Skeletal muscle tissue (tissue), 4 donors: ENCODE data around the gene PGLYRP4. TPM values are rescaled to one million over a fixed set of nuclear protein-coding genes. Genes with fewer than 3 reads are reported as not detected.

Experiments
- H3K27ac ChIP-seq: one replicate; pipeline ENCODE4 v1.7.0; 2013; ENCODE audit warnings: mild to moderate bottlenecking, low read depth, low read length, inconsistent platforms
- H3K27me3 ChIP-seq, 3 donors: one replicate each; pipeline ENCODE4 v1.7.0; 2013; ENCODE audit warnings: low read length in 3 of 3; ENCODE audit not compliant: control insufficient read depth in 3 of 3, insufficient read depth in 3 of 3
- H3K36me3 ChIP-seq, 3 donors: one replicate each; pipeline ENCODE4 v1.7.0; 2013; ENCODE audit warnings: low read length in 3 of 3; ENCODE audit not compliant: control insufficient read depth in 3 of 3, insufficient read depth in 3 of 3
- H3K4me1 ChIP-seq, 3 donors: one replicate each; pipeline ENCODE4 v1.7.0; 2013; ENCODE audit warnings: low read length in 3 of 3, mild to moderate bottlenecking in 3 of 3; ENCODE audit not compliant: control insufficient read depth in 3 of 3, insufficient read depth in 3 of 3
- H3K4me3 ChIP-seq, 3 donors: one replicate each; pipeline ENCODE4 v1.7.0; 2013; ENCODE audit warnings: low read length in 3 of 3
- H3K9ac ChIP-seq, 3 donors: one replicate each; pipeline ENCODE4 v1.7.0; 2013; ENCODE audit warnings: low read length in 3 of 3, mild to moderate bottlenecking in 3 of 3, moderate library complexity in 2 of 3, low read depth in 1 of 3
- H3K9me3 ChIP-seq, 3 donors: one replicate each; pipeline ENCODE4 v1.7.0; 2013; ENCODE audit warnings: low read length in 3 of 3; ENCODE audit not compliant: control insufficient read depth in 3 of 3
- total RNA-seq: library from RNA; depleted of rRNA; stranded (reverse); fragments of >200 nt; gene quantifications from one replicate; pipeline ENCODE4 v1.2.3, GENCODE V29; 2014
- donor health status: Osteomylitis.

The PGLYRP4 gene
- total RNA-seq, 1 donor from 2014 or later: not detected

DNA sequence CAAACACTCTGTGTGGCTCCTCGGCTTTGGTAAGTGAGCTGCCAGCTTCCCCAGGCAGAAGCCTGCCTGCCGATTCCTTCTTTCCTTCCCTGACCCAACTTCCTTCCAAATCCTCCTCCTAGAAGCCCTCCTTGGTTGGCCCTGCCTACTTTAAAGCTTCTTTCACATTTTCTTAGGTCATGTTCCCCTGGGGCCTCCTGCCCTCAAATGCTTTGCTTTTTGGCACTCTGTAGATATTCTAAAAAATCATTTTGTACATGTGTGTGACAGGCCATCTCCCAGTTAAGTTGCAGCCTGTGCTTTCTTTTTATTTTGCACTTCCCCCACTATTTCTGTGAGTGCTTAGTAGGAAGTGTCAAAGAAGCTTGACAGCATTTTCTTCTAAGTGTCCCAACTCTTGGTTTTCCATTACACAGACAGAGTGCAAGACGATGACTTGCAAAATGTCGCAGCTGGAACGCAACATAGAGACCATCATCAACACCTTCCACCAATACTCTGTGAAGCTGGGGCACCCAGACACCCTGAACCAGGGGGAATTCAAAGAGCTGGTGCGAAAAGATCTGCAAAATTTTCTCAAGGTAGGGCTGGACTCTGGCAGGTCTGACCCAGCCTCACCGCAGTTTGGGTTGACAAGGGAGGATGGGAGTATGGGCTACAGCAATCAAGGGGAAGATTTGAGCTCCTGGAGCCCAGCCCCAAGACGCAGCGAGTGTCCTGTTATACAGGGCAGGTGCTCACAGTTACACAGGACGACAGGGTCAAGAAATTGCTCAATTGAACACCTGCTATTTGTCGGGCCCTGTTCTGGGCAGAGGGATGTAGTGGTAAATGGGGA, 9.4 kb upstream of the PGLYRP4 start, which contains the start of gene S100A9:
S100A9 (plus strand) TSS at position 2 of the 838 bp plus-strand sequence; CDS start at position 432, 430 bp downstream.
- Histone ChIP-seq H3K4me1 (peaks cover 3 to 18% (median 17%) of the 10 kb centered on the region in 3 donors), H3K9ac (peak within 1 kb of the TSS in 1 of 3 donors; percentile 45), H3K27me3 (no peaks in the 10 kb centered on the region), H3K4me3 (no peak within 1 kb of the TSS), H3K27ac (no peak within 1 kb of the TSS), H3K36me3 (no peaks in the 10 kb centered on the region), H3K9me3 (no peaks in the 10 kb centered on the region)

DNA sequence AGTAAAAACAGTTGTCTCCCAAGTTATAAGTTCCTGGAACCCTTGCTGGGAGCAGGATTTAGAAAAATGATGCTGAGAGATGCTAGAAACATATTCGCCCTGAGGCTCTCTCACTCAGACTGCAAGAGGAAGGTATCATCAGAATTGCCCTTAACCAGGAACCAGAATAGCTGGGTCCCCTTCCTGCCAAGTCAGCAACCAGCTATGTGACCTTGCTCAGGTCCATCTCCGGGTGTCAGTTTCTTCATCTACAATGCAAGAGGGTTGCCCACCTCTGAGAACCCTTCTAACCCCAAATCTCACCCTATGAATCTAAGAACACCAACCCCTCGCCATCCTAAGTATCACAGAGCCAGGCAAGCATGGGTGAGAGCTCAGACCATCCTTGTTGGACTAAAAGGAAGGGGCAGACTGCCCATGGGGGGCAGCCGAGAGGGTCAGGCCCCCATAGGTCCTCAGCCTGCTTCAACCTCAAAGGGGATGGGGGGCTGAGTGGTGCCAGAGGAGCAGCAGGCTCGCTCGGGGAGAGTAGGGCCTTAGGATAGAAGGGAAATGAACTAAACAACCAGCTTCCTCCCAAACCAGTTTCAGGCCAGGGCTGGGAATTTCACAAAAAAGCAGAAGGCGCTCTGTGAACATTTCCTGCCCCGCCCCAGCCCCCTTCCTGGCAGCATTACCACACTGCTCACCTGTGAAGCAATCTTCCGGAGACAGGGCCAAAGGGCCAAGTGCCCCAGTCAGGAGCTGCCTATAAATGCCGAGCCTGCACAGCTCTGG, 8.6 kb upstream of the PGLYRP4 start:
- H3K36me3 ChIP-seq: no peaks in the 10 kb centered on the region
- H3K4me1 ChIP-seq: peaks cover 3 to 18% (median 17%) of the 10 kb centered on the region in 3 donors
- H3K9me3 ChIP-seq: no peaks in the 10 kb centered on the region
- peak overlapping the region in 1 of 3 donors; percentile 45 for H3K9ac ChIP-seq
- H3K27me3 ChIP-seq: no peaks in the 10 kb centered on the region
- H3K27ac ChIP-seq: no peak overlapping the region
- H3K4me3 ChIP-seq: no peak overlapping the region

DNA sequence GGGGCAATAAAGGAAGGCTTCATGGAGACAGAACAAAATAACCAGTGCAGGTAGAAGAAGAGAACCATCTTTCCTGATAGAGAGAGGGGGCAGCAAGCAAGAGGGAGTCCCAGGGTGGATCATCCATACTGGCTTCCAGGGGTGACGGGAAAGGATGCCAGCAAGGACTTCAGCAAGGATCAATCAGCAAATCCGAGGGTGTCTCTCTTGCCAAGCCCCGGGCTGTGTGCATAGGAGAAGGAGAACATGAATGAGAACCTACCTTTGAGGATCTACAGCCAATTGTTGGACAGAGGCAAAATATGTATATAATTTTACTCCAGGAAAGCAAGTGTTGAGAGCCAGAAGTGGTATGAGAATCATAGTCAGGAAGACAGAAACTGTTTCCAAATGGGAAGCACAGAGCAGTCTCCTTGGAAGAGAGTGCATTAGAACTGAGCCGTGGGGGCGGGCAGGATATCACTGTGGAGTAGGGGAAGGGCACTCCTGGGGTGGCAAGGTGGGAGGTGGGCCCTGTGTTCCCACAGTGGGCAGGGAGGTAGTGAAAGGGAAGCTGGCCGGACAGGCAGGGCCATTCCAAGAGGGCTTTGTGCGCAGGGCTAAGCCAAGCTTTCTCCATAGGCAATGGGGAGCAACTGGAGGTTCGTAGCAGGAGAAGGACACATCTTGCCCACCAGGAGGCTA, 7.9 kb upstream of the PGLYRP4 start:
- no peak overlapping the region for H3K9ac ChIP-seq
- H3K4me3 ChIP-seq: no peak overlapping the region
- H3K36me3 ChIP-seq: no peaks in the 10 kb centered on the region
- peaks cover 3 to 18% (median 17%) of the 10 kb centered on the region in 3 donors for H3K4me1 ChIP-seq
- no peaks in the 10 kb centered on the region for H3K9me3 ChIP-seq
- no peak overlapping the region for H3K27ac ChIP-seq
- no peaks in the 10 kb centered on the region for H3K27me3 ChIP-seq

GRCh38 chr1:153355445-153356071, 6.9 kb upstream of the PGLYRP4 start:
- Histone ChIP-seq H3K9ac (no peak overlapping the region), H3K4me1 (peaks cover 3 to 18% (median 15%) of the 10 kb centered on the region in 3 donors), H3K27me3 (peaks cover 0 to 6% (median 6%) of the 10 kb centered on the region in 3 donors), H3K9me3 (no peaks in the 10 kb centered on the region), H3K4me3 (no peak overlapping the region), H3K36me3 (no peaks in the 10 kb centered on the region), H3K27ac (no peak overlapping the region)

- Histone ChIP-seq H3K9ac (no peak overlapping the region), H3K27ac (no peak overlapping the region), H3K9me3 (no peaks in the 10 kb centered on the region), H3K4me3 (no peak overlapping the region), H3K27me3 (peaks cover 0 to 10% (median 8%) of the 10 kb centered on the region in 3 donors), H3K4me1 (peaks cover 3 to 14% (median 13%) of the 10 kb centered on the region in 3 donors), H3K36me3 (no peaks in the 10 kb centered on the region)
These were observed 6.0 kb upstream of the PGLYRP4 start for GRCh38 chr1:153354515-153355193.

GRCh38 chr1:153353226-153353947, 4.7 kb upstream of the PGLYRP4 start:
- no peak overlapping the region for H3K9ac ChIP-seq
- peaks cover 3 to 14% (median 13%) of the 10 kb centered on the region in 3 donors for H3K4me1 ChIP-seq
- H3K4me3 ChIP-seq: no peak overlapping the region
- H3K36me3 ChIP-seq: no peaks in the 10 kb centered on the region
- H3K9me3 ChIP-seq: no peaks in the 10 kb centered on the region
- peaks cover 12 to 20% (median 17%) of the 10 kb centered on the region in 3 donors for H3K27me3 ChIP-seq
- no peak overlapping the region for H3K27ac ChIP-seq

- no peak overlapping the region for H3K27ac ChIP-seq
- peaks cover 17 to 27% (median 21%) of the 10 kb centered on the region in 3 donors for H3K27me3 ChIP-seq
- no peaks in the 10 kb centered on the region for H3K9me3 ChIP-seq
- H3K9ac ChIP-seq: no peak overlapping the region
- H3K4me1 ChIP-seq: peaks cover 0 to 8% (median 4%) of the 10 kb centered on the region in 3 donors
- no peaks in the 10 kb centered on the region for H3K36me3 ChIP-seq
- no peak overlapping the region for H3K4me3 ChIP-seq
These were observed 3.9 kb upstream of the PGLYRP4 start for GRCh38 chr1:153352523-153352922.

DNA sequence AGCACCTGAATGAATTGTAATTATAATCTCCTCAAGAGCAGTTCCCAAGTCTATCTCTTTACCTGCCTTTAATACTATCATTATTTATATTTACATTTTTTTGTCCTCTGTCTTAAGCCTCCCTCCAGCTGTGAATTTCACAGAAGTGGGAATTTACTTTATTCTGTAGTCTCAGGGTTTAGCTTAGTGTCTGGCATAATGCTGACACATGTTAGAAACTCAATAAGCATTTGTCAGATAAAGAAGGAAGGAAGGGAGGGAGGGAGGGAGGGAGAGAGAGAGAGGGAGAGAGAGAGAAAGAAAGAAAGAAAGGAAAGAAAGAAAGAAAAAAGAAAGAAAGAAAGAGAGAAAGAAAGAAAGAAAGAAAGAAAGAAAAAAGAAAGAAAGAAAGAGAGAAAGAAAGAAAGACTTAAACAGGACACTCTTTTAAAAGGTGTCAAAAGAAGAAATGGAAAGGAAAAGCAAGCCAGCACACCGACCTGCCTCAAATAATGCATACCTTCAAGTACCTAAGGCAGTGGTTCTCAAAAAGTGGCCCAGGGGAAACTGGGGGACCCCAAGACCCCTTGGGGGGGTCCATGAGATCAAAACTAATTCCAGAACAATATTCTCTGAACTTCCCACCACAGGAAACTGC, 1.8 kb upstream of the PGLYRP4 start:
- no peak overlapping the region for H3K4me3 ChIP-seq
- H3K27me3 ChIP-seq: peaks cover 29 to 40% (median 33%) of the 10 kb centered on the region in 3 donors
- H3K36me3 ChIP-seq: no peaks in the 10 kb centered on the region
- no peaks in the 10 kb centered on the region for H3K4me1 ChIP-seq
- no peaks in the 10 kb centered on the region for H3K9me3 ChIP-seq
- no peak overlapping the region for H3K27ac ChIP-seq
- H3K9ac ChIP-seq: no peak overlapping the region
